Stimulated activated memory B cell treated with anti-CD40 and anti-IgM and Interleukin-4, amounts not matched to agents 10 μg/mL and 1 μg/mL and 100 μg/mL, for 72 hours (primary cell): Measurements from ENCODE around the gene SLX4.

Experiments used
- ATAC-seq: fragments of 150-1000 bp; cut with Tn5 transposase; 2 replicates; pipeline ENCODE4 v1.10.0; 2021
- H3K27ac Mint-ChIP-seq: one replicate; pipeline ENCODE4 v1.8.0; 2022; ENCODE audit warnings: mild to moderate bottlenecking, mixed read lengths
- H3K27me3 Mint-ChIP-seq: one replicate; pipeline ENCODE4 v1.8.0; 2022; ENCODE audit warnings: mixed read lengths
- H3K36me3 Mint-ChIP-seq: one replicate; pipeline ENCODE4 v1.8.0; 2022; ENCODE audit warnings: mixed read lengths
- H3K4me1 Mint-ChIP-seq: one replicate; pipeline ENCODE4 v1.8.0; 2022; ENCODE audit warnings: mixed read lengths
- H3K4me3 Mint-ChIP-seq: one replicate; pipeline ENCODE4 v1.8.0; 2022; ENCODE audit warnings: mild to moderate bottlenecking, moderate library complexity, mixed read lengths
- H3K9me3 Mint-ChIP-seq: one replicate; pipeline ENCODE4 v1.8.0; 2022; ENCODE audit warnings: mixed read lengths

Gene SLX4

GRCh38 chr16:3582276-3583165 is 28.9 kb downstream of the SLX4 start:
- Mint-ChIP-seq H3K9me3 (no peaks in the 10 kb centered on the region), H3K4me1 (peaks cover 43% of the 10 kb centered on the region), H3K4me3 (no peak overlapping the region), H3K27ac (no peak overlapping the region), H3K27me3 (no peaks in the 10 kb centered on the region), H3K36me3 (peaks cover 22% of the 10 kb centered on the region)
- no peak for ATAC-seq

GRCh38 chr16:3581392-3581791 is 30.0 kb downstream of the SLX4 start:
- Mint-ChIP-seq H3K27me3 (no peaks in the 10 kb centered on the region), H3K36me3 (peaks cover 22% of the 10 kb centered on the region), H3K9me3 (no peaks in the 10 kb centered on the region), H3K4me3 (no peak overlapping the region), H3K4me1 (peaks cover 43% of the 10 kb centered on the region), H3K27ac (peak overlapping the region; percentile 90)
- no peak for ATAC-seq

GRCh38 chr16:3580686-3581085 is 30.7 kb downstream of the SLX4 start:
- Mint-ChIP-seq H3K27ac (peak overlapping the region; percentile 90), H3K4me1 (peaks cover 50% of the 10 kb centered on the region), H3K36me3 (peaks cover 22% of the 10 kb centered on the region), H3K27me3 (no peaks in the 10 kb centered on the region), H3K4me3 (no peak overlapping the region), H3K9me3 (no peaks in the 10 kb centered on the region)
- no peak for ATAC-seq

- Mint-ChIP-seq H3K36me3 (peaks cover 22% of the 10 kb centered on the region), H3K4me3 (no peak overlapping the region), H3K4me1 (peaks cover 55% of the 10 kb centered on the region), H3K27me3 (no peaks in the 10 kb centered on the region), H3K27ac (peak overlapping the region; percentile 90), H3K9me3 (no peaks in the 10 kb centered on the region)
- ATAC-seq, result no peak
Observed at GRCh38 chr16:3580251-3580651, 31.2 kb downstream of the SLX4 start.

GRCh38 chr16:3579776-3580175 is 31.6 kb downstream of the SLX4 start:
- H3K4me1 Mint-ChIP-seq, result peaks cover 59% of the 10 kb centered on the region
- no peaks in the 10 kb centered on the region for H3K9me3 Mint-ChIP-seq
- ATAC-seq, result no peak
- peak overlapping the region; percentile 90 for H3K27ac Mint-ChIP-seq
- H3K36me3 Mint-ChIP-seq, result peaks cover 22% of the 10 kb centered on the region
- H3K27me3 Mint-ChIP-seq, result no peaks in the 10 kb centered on the region
- H3K4me3 Mint-ChIP-seq, result no peak overlapping the region

- Mint-ChIP-seq H3K36me3 (peaks cover 17% of the 10 kb centered on the region), H3K27me3 (no peaks in the 10 kb centered on the region), H3K4me3 (peak overlapping the region; percentile 89), H3K27ac (peak overlapping the region; percentile 90), H3K4me1 (peaks cover 63% of the 10 kb centered on the region), H3K9me3 (no peaks in the 10 kb centered on the region)
- peak; percentile 84 for ATAC-seq
Observed at GRCh38 chr16:3578610-3579551, 32.5 kb downstream of the SLX4 start.

GRCh38 chr16:3578121-3578520 is 33.3 kb downstream of the SLX4 start:
- Mint-ChIP-seq H3K36me3 (peaks cover 9% of the 10 kb centered on the region), H3K27me3 (no peaks in the 10 kb centered on the region), H3K27ac (peak overlapping the region; percentile 90), H3K4me3 (peak overlapping the region; percentile 89), H3K4me1 (peaks cover 67% of the 10 kb centered on the region), H3K9me3 (no peaks in the 10 kb centered on the region)
- peak; percentile 52 for ATAC-seq

GRCh38 chr16:3577302-3577752 is 34.1 kb downstream of the SLX4 start, which contains the start of gene NLRC3:
Gene NLRC3, minus strand, starts transcription at chr16:3577403. Its CDS starts 12,367 bp downstream, at chr16:3565036.
- Mint-ChIP-seq H3K36me3 (peaks cover 9% of the 10 kb centered on the region), H3K9me3 (no peaks in the 10 kb centered on the region), H3K27ac (peak within 1 kb of the TSS; percentile 90), H3K27me3 (no peaks in the 10 kb centered on the region), H3K4me3 (peak within 1 kb of the TSS; percentile 89), H3K4me1 (peaks cover 68% of the 10 kb centered on the region)
- peak; percentile 28 for ATAC-seq

GRCh38 chr16:3576211-3576610 is 35.2 kb downstream of the SLX4 start:
- no peaks in the 10 kb centered on the region for H3K27me3 Mint-ChIP-seq
- peaks cover 68% of the 10 kb centered on the region for H3K4me1 Mint-ChIP-seq
- peak overlapping the region; percentile 89 for H3K4me3 Mint-ChIP-seq
- H3K36me3 Mint-ChIP-seq, result peaks cover 9% of the 10 kb centered on the region
- ATAC-seq, result peak; percentile 5
- H3K9me3 Mint-ChIP-seq, result no peaks in the 10 kb centered on the region
- H3K27ac Mint-ChIP-seq, result peak overlapping the region; percentile 90

- ATAC-seq, result no peak
- H3K4me3 Mint-ChIP-seq, result peak overlapping the region; percentile 89
- H3K4me1 Mint-ChIP-seq, result peaks cover 64% of the 10 kb centered on the region
- H3K27me3 Mint-ChIP-seq, result no peaks in the 10 kb centered on the region
- H3K27ac Mint-ChIP-seq, result peak overlapping the region; percentile 90
- H3K9me3 Mint-ChIP-seq, result peaks cover 2% of the 10 kb centered on the region
- H3K36me3 Mint-ChIP-seq, result peaks cover 15% of the 10 kb centered on the region
Observed at GRCh38 chr16:3575491-3575890, 35.9 kb downstream of the SLX4 start.

- H3K9me3 Mint-ChIP-seq, result peaks cover 6% of the 10 kb centered on the region
- H3K36me3 Mint-ChIP-seq, result peaks cover 21% of the 10 kb centered on the region
- H3K27ac Mint-ChIP-seq, result no peak overlapping the region
- H3K4me1 Mint-ChIP-seq, result peaks cover 51% of the 10 kb centered on the region
- H3K4me3 Mint-ChIP-seq, result no peak overlapping the region
- H3K27me3 Mint-ChIP-seq, result no peaks in the 10 kb centered on the region
- no peak for ATAC-seq
Observed at GRCh38 chr16:3574195-3574594, 37.2 kb downstream of the SLX4 start.

GRCh38 chr16:3573146-3573815 is 38.1 kb downstream of the SLX4 start:
- H3K4me1 Mint-ChIP-seq, result peaks cover 42% of the 10 kb centered on the region
- no peak overlapping the region for H3K4me3 Mint-ChIP-seq
- ATAC-seq, result no peak
- H3K27me3 Mint-ChIP-seq, result no peaks in the 10 kb centered on the region
- H3K36me3 Mint-ChIP-seq, result peaks cover 21% of the 10 kb centered on the region
- H3K27ac Mint-ChIP-seq, result no peak overlapping the region
- peaks cover 6% of the 10 kb centered on the region for H3K9me3 Mint-ChIP-seq

- Mint-ChIP-seq H3K27me3 (no peaks in the 10 kb centered on the region), H3K27ac (no peak overlapping the region), H3K36me3 (peaks cover 21% of the 10 kb centered on the region), H3K9me3 (peaks cover 6% of the 10 kb centered on the region), H3K4me3 (no peak overlapping the region), H3K4me1 (peaks cover 16% of the 10 kb centered on the region)
- ATAC-seq, result no peak
Observed at GRCh38 chr16:3570420-3571062, 40.9 kb downstream of the SLX4 start.

GRCh38 chr16:3569851-3570250 is 41.6 kb downstream of the SLX4 start:
- H3K27me3 Mint-ChIP-seq, result no peaks in the 10 kb centered on the region
- H3K4me3 Mint-ChIP-seq, result no peak overlapping the region
- H3K27ac Mint-ChIP-seq, result no peak overlapping the region
- ATAC-seq, result no peak
- H3K4me1 Mint-ChIP-seq, result peaks cover 9% of the 10 kb centered on the region
- H3K36me3 Mint-ChIP-seq, result peaks cover 27% of the 10 kb centered on the region
- peaks cover 6% of the 10 kb centered on the region for H3K9me3 Mint-ChIP-seq
